OCI-LY7 (cell line): ENCODE results near the gene VTI1A.

Source experiments
- CTCF ChIP-seq: fragments of 200-600 bp; sonication (generic); conservative IDR thresholded peaks from 2 replicates; pipeline ENCODE4 v1.5.1; 2014; ENCODE audit warnings: mild to moderate bottlenecking, antibody characterized with exemption, low read length, moderate library complexity, mixed read lengths
- EZH2phosphoT487 ChIP-seq: fragments of 200-600 bp; sonication (generic); IDR thresholded peaks from 2 replicates; pipeline ENCODE4 v1.6.1; 2018; ENCODE audit warnings: low read depth, borderline replicate concordance, mild to moderate bottlenecking, mixed run types, antibody characterized with exemption, low read length, moderate library complexity, mixed read lengths

GRCh38 chr10:112823604-112824003 lies 376.6 kb downstream of the VTI1A start:
- TF ChIP-seq CTCF: no peak
- no peak for TF ChIP-seq EZH2phosphoT487
